HG03469 (cell line): ENCODE data around the gene AP3B1.
"Not testable (repeated sequence)": the region's sequence is repeated elsewhere in the genome, so short reads cannot be mapped to it uniquely, and the experiment has no call there.

ENCODE experiments used
- ATAC-seq: cut with Tn5 transposase; IDR thresholded peaks from one replicate; pipeline ENCODE4 v1.9.1; 2021; ENCODE audit warnings: mild to moderate bottlenecking, moderate library complexity, moderate number of reproducible peaks; ENCODE audit not compliant: unreplicated experiment

Gene AP3B1

GRCh38 chr5:78245136-78245535 is 49.4 kb downstream of the AP3B1 start:
- ATAC-seq, result no peak

- no peak for ATAC-seq
Measured at GRCh38 chr5:78243639-78244038, 50.9 kb downstream of the AP3B1 start.

- no peak for ATAC-seq
Measured at GRCh38 chr5:78243091-78243490, 51.4 kb downstream of the AP3B1 start.

- ATAC-seq, result no peak
Measured at GRCh38 chr5:78242001-78242400, 52.5 kb downstream of the AP3B1 start.

- no peak for ATAC-seq
Measured at GRCh38 chr5:78237911-78238310, 56.6 kb downstream of the AP3B1 start.

GRCh38 chr5:78236046-78236445 is 58.5 kb downstream of the AP3B1 start:
- ATAC-seq, result no peak

GRCh38 chr5:78235289-78235688 is 59.2 kb downstream of the AP3B1 start:
- ATAC-seq, result no peak

- ATAC-seq, result no peak
Measured at GRCh38 chr5:78234804-78235203, 59.7 kb downstream of the AP3B1 start.

GRCh38 chr5:78232163-78232562 is 62.3 kb downstream of the AP3B1 start:
- no peak for ATAC-seq

GRCh38 chr5:78224358-78224757 is 70.1 kb downstream of the AP3B1 start:
- ATAC-seq, result no peak

GRCh38 chr5:78221964-78222451 is 72.5 kb downstream of the AP3B1 start:
- peak; percentile 96 for ATAC-seq

GRCh38 chr5:78221467-78221866 is 73.0 kb downstream of the AP3B1 start:
- ATAC-seq, result no peak

- no peak for ATAC-seq
Measured at GRCh38 chr5:78215972-78216371, 78.5 kb downstream of the AP3B1 start.

GRCh38 chr5:78215565-78215964 is 78.9 kb downstream of the AP3B1 start:
- no peak for ATAC-seq

GRCh38 chr5:78213799-78214198 is 80.7 kb downstream of the AP3B1 start:
- ATAC-seq, result no peak

GRCh38 chr5:78211052-78211451 is 83.4 kb downstream of the AP3B1 start:
- no peak for ATAC-seq

- ATAC-seq, result no peak
Measured at GRCh38 chr5:78204241-78204640, 90.3 kb downstream of the AP3B1 start.

GRCh38 chr5:78203815-78204214 is 90.7 kb downstream of the AP3B1 start:
- ATAC-seq, result no peak

GRCh38 chr5:78190402-78190801 is 104.1 kb downstream of the AP3B1 start:
- ATAC-seq, result no peak

GRCh38 chr5:78188681-78189080 is 105.8 kb downstream of the AP3B1 start:
- ATAC-seq, result not testable (repeated sequence)

- no peak for ATAC-seq
Measured at GRCh38 chr5:78187172-78187571, 107.3 kb downstream of the AP3B1 start.

GRCh38 chr5:78182838-78183237 is 111.7 kb downstream of the AP3B1 start:
- no peak for ATAC-seq

GRCh38 chr5:78178356-78178755 is 116.1 kb downstream of the AP3B1 start:
- ATAC-seq, result no peak

GRCh38 chr5:78170335-78170734 is 124.2 kb downstream of the AP3B1 start:
- ATAC-seq, result not testable (repeated sequence)
